ENCODE results near the gene GPR3. TPM values are rescaled to one million over a fixed set of nuclear protein-coding genes. Genes with fewer than 3 reads are reported as not detected.

Gene GPR3
- total and polyA plus RNA-seq, 10 of the 15 experiments (the other 5 are each of a cell fraction or from before 2014, with no cell fraction given), result 0.33 to 1.4 (median 0.63) TPM; not detected in 3

DNA sequence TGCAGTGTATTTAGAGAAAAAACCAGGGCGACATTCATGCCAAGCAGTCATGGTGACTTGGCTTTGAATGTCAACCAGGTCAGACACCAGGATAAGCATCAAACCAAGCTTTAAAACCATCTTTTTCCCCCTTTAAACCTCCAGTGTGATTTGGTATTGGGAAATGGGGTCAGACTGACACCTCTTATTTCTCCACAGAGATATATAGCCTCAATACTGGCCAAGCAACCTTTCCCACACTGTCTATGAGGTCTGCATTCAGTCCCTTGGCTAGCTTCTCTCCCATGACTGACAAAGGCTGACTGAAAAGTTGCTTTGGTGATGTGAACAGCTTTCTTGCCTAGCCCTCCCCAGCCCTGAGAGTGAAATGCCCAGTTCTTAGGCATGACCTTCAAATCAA lies 21.7 kb downstream of the GPR3 start:
- BruUV-seq (replicated peaks), result no TSS peak
- SMC1A ChIA-PET (ENCODE audit: uncharacterized antibody, unreplicated experiment), result interaction anchor here (0.8 to 22.2 kb wide), 8 partner anchors 12 to 192 kb away, joined by 3 to 470 read pairs (median 8); partner anchors contain the start of gene AHDC1
- Histone ChIP-seq H4K20me1 (ENCODE audit: control insufficient read depth, insufficient read depth) (no peaks in the 10 kb centered on the region), H3K4me2 (ENCODE audit: control insufficient read depth, insufficient read depth) (no peak overlapping the region), H3K79me2 (ENCODE audit: control insufficient read depth, insufficient read depth, low read length) (peaks cover 4% of the 10 kb centered on the region), H3K9ac (ENCODE audit: control insufficient read depth, insufficient read depth, low read length) (no peak overlapping the region), H3K4me3 (no peak overlapping the region), H3K9me3 (replicated peaks; ENCODE audit: control insufficient read depth, insufficient read depth, low read length) (no peaks in the 10 kb centered on the region), H3K27me3 (replicated peaks in 1 of 2; ENCODE audit: control insufficient read depth in 2 of 2, insufficient read depth in 2 of 2, low read length in 1 of 2) (no peaks in the 10 kb centered on the region), H3K27ac (ENCODE audit: control insufficient read depth, insufficient read depth) (no peak overlapping the region), H3K4me1 (ENCODE audit: control insufficient read depth, insufficient read depth, low read length) (peaks cover 30% of the 10 kb centered on the region), H3K36me3 (ENCODE audit: control insufficient read depth in 2 of 2, insufficient read depth in 2 of 2, low read length in 1 of 2) (peaks cover 21 to 45% of the 10 kb centered on the region in 2 experiments), H2AFZ (ENCODE audit: control insufficient read depth, low read depth, low read length) (no peak overlapping the region)
- TF ChIP-seq IKZF2 (IDR thresholded peaks at IDR 0.05), result no peak
- TF ChIP-seq, protein P1, sequence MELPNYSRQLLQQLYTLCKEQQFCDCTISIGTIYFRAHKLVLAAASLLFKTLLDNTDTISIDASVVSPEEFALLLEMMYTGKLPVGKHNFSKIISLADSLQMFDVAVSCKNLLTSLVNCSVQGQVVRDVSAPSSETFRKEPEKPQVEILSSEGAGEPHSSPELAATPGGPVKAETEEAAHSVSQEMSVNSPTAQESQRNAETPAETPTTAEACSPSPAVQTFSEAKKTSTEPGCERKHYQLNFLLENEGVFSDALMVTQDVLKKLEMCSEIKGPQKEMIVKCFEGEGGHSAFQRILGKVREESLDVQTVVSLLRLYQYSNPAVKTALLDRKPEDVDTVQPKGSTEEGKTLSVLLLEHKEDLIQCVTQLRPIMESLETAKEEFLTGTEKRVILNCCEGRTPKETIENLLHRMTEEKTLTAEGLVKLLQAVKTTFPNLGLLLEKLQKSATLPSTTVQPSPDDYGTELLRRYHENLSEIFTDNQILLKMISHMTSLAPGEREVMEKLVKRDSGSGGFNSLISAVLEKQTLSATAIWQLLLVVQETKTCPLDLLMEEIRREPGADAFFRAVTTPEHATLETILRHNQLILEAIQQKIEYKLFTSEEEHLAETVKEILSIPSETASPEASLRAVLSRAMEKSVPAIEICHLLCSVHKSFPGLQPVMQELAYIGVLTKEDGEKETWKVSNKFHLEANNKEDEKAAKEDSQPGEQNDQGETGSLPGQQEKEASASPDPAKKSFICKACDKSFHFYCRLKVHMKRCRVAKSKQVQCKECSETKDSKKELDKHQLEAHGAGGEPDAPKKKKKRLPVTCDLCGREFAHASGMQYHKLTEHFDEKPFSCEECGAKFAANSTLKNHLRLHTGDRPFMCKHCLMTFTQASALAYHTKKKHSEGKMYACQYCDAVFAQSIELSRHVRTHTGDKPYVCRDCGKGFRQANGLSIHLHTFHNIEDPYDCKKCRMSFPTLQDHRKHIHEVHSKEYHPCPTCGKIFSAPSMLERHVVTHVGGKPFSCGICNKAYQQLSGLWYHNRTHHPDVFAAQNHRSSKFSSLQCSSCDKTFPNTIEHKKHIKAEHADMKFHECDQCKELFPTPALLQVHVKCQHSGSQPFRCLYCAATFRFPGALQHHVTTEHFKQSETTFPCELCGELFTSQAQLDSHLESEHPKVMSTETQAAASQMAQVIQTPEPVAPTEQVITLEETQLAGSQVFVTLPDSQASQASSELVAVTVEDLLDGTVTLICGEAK (IDR thresholded peaks at IDR 0.05; ENCODE audit: borderline replicate concordance), result no peak
- no peak for TF ChIP-seq RB1 (IDR thresholded peaks at IDR 0.05; ENCODE audit: borderline replicate concordance)
- TF ChIP-seq, protein P2, sequence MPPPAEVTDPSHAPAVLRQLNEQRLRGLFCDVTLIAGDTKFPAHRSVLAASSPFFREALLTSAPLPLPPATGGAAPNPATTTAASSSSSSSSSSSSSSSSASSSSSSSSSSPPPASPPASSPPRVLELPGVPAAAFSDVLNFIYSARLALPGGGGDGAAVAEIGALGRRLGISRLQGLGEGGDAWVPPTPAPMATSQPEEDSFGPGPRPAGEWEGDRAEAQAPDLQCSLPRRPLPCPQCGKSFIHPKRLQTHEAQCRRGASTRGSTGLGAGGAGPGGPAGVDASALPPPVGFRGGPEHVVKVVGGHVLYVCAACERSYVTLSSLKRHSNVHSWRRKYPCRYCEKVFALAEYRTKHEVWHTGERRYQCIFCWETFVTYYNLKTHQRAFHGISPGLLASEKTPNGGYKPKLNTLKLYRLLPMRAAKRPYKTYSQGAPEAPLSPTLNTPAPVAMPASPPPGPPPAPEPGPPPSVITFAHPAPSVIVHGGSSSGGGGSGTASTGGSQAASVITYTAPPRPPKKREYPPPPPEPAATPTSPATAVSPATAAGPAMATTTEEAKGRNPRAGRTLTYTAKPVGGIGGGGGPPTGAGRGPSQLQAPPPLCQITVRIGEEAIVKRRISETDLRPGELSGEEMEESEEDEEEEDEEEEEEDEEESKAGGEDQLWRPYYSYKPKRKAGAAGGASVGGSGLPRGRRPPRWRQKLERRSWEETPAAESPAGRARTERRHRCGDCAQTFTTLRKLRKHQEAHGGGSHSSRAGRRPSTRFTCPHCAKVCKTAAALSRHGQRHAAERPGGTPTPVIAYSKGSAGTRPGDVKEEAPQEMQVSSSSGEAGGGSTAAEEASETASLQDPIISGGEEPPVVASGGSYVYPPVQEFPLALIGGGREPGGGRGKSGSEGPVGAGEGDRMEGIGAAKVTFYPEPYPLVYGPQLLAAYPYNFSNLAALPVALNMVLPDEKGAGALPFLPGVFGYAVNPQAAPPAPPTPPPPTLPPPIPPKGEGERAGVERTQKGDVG (CRISPR knock-in tag; IDR thresholded peaks at IDR 0.05), result no peak
- TF ChIP-seq SPI1 (IDR thresholded peaks at IDR 0.05; ENCODE audit: borderline replicate concordance, insufficient read depth, low read depth, low read length), result no peak
- TF ChIP-seq, protein P3, sequence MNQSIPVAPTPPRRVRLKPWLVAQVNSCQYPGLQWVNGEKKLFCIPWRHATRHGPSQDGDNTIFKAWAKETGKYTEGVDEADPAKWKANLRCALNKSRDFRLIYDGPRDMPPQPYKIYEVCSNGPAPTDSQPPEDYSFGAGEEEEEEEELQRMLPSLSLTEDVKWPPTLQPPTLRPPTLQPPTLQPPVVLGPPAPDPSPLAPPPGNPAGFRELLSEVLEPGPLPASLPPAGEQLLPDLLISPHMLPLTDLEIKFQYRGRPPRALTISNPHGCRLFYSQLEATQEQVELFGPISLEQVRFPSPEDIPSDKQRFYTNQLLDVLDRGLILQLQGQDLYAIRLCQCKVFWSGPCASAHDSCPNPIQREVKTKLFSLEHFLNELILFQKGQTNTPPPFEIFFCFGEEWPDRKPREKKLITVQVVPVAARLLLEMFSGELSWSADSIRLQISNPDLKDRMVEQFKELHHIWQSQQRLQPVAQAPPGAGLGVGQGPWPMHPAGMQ (IDR thresholded peaks at IDR 0.05; ENCODE audit: borderline replicate concordance), result no peak
- TF ChIP-seq, protein P4, sequence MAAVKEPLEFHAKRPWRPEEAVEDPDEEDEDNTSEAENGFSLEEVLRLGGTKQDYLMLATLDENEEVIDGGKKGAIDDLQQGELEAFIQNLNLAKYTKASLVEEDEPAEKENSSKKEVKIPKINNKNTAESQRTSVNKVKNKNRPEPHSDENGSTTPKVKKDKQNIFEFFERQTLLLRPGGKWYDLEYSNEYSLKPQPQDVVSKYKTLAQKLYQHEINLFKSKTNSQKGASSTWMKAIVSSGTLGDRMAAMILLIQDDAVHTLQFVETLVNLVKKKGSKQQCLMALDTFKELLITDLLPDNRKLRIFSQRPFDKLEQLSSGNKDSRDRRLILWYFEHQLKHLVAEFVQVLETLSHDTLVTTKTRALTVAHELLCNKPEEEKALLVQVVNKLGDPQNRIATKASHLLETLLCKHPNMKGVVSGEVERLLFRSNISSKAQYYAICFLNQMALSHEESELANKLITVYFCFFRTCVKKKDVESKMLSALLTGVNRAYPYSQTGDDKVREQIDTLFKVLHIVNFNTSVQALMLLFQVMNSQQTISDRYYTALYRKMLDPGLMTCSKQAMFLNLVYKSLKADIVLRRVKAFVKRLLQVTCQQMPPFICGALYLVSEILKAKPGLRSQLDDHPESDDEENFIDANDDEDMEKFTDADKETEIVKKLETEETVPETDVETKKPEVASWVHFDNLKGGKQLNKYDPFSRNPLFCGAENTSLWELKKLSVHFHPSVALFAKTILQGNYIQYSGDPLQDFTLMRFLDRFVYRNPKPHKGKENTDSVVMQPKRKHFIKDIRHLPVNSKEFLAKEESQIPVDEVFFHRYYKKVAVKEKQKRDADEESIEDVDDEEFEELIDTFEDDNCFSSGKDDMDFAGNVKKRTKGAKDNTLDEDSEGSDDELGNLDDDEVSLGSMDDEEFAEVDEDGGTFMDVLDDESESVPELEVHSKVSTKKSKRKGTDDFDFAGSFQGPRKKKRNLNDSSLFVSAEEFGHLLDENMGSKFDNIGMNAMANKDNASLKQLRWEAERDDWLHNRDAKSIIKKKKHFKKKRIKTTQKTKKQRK (IDR thresholded peaks at IDR 0.05; ENCODE audit: low read depth, low read length), result no peak
- TF ChIP-seq, protein P5, sequence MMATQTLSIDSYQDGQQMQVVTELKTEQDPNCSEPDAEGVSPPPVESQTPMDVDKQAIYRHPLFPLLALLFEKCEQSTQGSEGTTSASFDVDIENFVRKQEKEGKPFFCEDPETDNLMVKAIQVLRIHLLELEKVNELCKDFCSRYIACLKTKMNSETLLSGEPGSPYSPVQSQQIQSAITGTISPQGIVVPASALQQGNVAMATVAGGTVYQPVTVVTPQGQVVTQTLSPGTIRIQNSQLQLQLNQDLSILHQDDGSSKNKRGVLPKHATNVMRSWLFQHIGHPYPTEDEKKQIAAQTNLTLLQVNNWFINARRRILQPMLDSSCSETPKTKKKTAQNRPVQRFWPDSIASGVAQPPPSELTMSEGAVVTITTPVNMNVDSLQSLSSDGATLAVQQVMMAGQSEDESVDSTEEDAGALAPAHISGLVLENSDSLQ (IDR thresholded peaks at IDR 0.05), result no peak
- no peak for TF ChIP-seq HDAC2 (IDR thresholded peaks at IDR 0.05)
- no peak for TF ChIP-seq POLR2AphosphoS5 (IDR thresholded peaks at IDR 0.05; ENCODE audit: low read length)
- POLR2A ChIA-PET, result interaction anchor here (0.5 to 1.1 kb wide), 5 partner anchors 16 to 347 kb away, joined by 3 to 5 read pairs (median 3); no protein-coding TSS in a partner anchor
- FAIRE-seq, result no peak
- no peak for DNase-seq (ENCODE audit: low read depth, low spot score)
- WGBS (ENCODE audit: insufficient coverage, insufficient replicate concordance, low lambda C conversion rate, missing lambda C conversion rate), result 93% methylated on average over 1 of the region's 1 CpG
- in situ Hi-C loops (cut with MboI), result no loop called here
- CTCF ChIA-PET, result interaction anchor here (0.6 to 18.9 kb wide), 10 partner anchors 8 to 369 kb away, joined by 3 to 240 read pairs (median 11); partner anchors contain the start of gene AHDC1
- no peak for ATAC-seq
- intact Hi-C loops (cut with micrococcal nuclease; ENCODE audit: unreplicated experiment), result no loop called here
- RAD21 ChIA-PET (ENCODE audit: unreplicated experiment), result interaction anchor here (0.7 to 9.8 kb wide), 4 partner anchors 15 to 190 kb away, joined by 3 to 94 read pairs (median 25); partner anchors contain the start of genes AHDC1 and WASF2
